ENCODE results near the gene C2orf80. TPM values are rescaled to one million over a fixed set of nuclear protein-coding genes. Genes with fewer than 3 reads are reported as not detected.
"Not testable (repeated sequence)": the region's sequence is repeated elsewhere in the genome, so short reads cannot be mapped to it uniquely, and the experiment has no call there.

The C2orf80 gene
- total and polyA plus RNA-seq, 9 of the 15 experiments (the other 6 are each of a cell fraction or from before 2014, with no cell fraction given), result not detected

GRCh38 chr2:208139447-208139846, 50.4 kb downstream of the C2orf80 start:
- ATAC-seq (no peak), DNase-seq (ENCODE audit: extremely low read depth in 1 of 4, low spot score in 3 of 4) (no peak), FAIRE-seq (no peak)
- Histone ChIP-seq H3K9ac (ENCODE audit: insufficient read depth in 1 of 2, low read depth in 2 of 2, low read length in 2 of 2) (no peak overlapping the region), H3K36me3 (ENCODE audit: control insufficient read depth, insufficient read depth, low read length) (no peaks in the 10 kb centered on the region), H4K20me1 (replicated peaks; ENCODE audit: control insufficient read depth, insufficient read depth, low read length) (no peaks in the 10 kb centered on the region), H3K9me3 (replicated peaks; ENCODE audit: control insufficient read depth, insufficient read depth, low read depth, low read length) (no peaks in the 10 kb centered on the region), H3K9me1 (ENCODE audit: control insufficient read depth, insufficient read depth, low read length) (no peaks in the 10 kb centered on the region), H2AFZ (ENCODE audit: low read depth, low read length) (no peak overlapping the region), H3K4me3 (no peak overlapping the region), H3K4me1 (replicated peaks in 1 of 2; ENCODE audit: control insufficient read depth in 2 of 2, insufficient read depth in 2 of 2, low read length in 2 of 2) (no peaks in the 10 kb centered on the region), H3K27me3 (ENCODE audit: control insufficient read depth in 2 of 2, insufficient read depth in 2 of 2, low read length in 2 of 2) (no peaks in the 10 kb centered on the region), H3K27ac (ENCODE audit: extremely low read depth, low read depth, low read length) (no peak overlapping the region), H3K4me2 (ENCODE audit: insufficient read depth, low read length) (no peak overlapping the region), H3K79me2 (ENCODE audit: control insufficient read depth, insufficient read depth, low read length) (no peaks in the 10 kb centered on the region)
- WGBS (ENCODE audit: insufficient coverage, low coverage, missing lambda C conversion rate), result 68% methylated on average over 10 of the region's 18 CpGs
- ChIA-PET POLR2A (no interaction called here), CTCF (ENCODE audit: low intra/inter-chr PET ratio) (no interaction called here)
- in situ Hi-C loops (cut with MboI) (no loop called here), intact Hi-C loops (cut with micrococcal nuclease) (no loop called here)
- BruUV-seq (replicated peaks), result no TSS peak
- TF ChIP-seq E2F3 (CRISPR knock-in tag; IDR thresholded peaks at IDR 0.05) (no peak), SIX5 (IDR thresholded peaks at IDR 0.05; ENCODE audit: borderline replicate concordance in 1 of 2, insufficient read depth in 1 of 2, low read depth in 1 of 2, low read length in 2 of 2) (no peak), PHF21A (IDR thresholded peaks at IDR 0.05; ENCODE audit: borderline replicate concordance, low read depth) (no peak), MTA1 (IDR thresholded peaks at IDR 0.05; ENCODE audit: borderline replicate concordance) (no peak), SOX6 (IDR thresholded peaks at IDR 0.05) (no peak), MTA2 (IDR thresholded peaks at IDR 0.05; ENCODE audit: low read depth) (no peak)

- FAIRE-seq; DNase-seq (ENCODE audit: extremely low read depth in 1 of 4, low spot score in 3 of 4); H3K4me3 ChIP-seq; H4K20me1 ChIP-seq (replicated peaks; ENCODE audit: control insufficient read depth, insufficient read depth, low read length); intact Hi-C loops (cut with micrococcal nuclease); H3K4me2 ChIP-seq (ENCODE audit: insufficient read depth, low read length); H3K9ac ChIP-seq (ENCODE audit: insufficient read depth in 1 of 2, low read depth in 2 of 2, low read length in 2 of 2); H3K9me3 ChIP-seq (replicated peaks; ENCODE audit: control insufficient read depth, insufficient read depth, low read depth, low read length); in situ Hi-C loops (cut with MboI); ATAC-seq; BruUV-seq (replicated peaks); H3K27ac ChIP-seq (ENCODE audit: extremely low read depth, low read depth, low read length); H2AFZ ChIP-seq (ENCODE audit: low read depth, low read length); H3K4me1 ChIP-seq (replicated peaks in 1 of 2; ENCODE audit: control insufficient read depth in 2 of 2, insufficient read depth in 2 of 2, low read length in 2 of 2); CTCF ChIA-PET (ENCODE audit: low intra/inter-chr PET ratio); H3K27me3 ChIP-seq (ENCODE audit: control insufficient read depth in 2 of 2, insufficient read depth in 2 of 2, low read length in 2 of 2); H3K9me1 ChIP-seq (ENCODE audit: control insufficient read depth, insufficient read depth, low read length); H3K36me3 ChIP-seq (ENCODE audit: control insufficient read depth, insufficient read depth, low read length); POLR2A ChIA-PET; H3K79me2 ChIP-seq (ENCODE audit: control insufficient read depth, insufficient read depth, low read length): not testable (repeated sequence)
- WGBS (ENCODE audit: insufficient coverage, low coverage, missing lambda C conversion rate), result 28% methylated on average over 7 of the region's 7 CpGs
Measured at GRCh38 chr2:208138334-208138733, 51.5 kb downstream of the C2orf80 start.

Data from K562 (cell line).